ENCODE results near the gene LILRA6.
"Not testable (repeated sequence)": the region's sequence is repeated elsewhere in the genome, so short reads cannot be mapped to it uniquely, and the experiment has no call there.

The LILRA6 gene

GRCh38 chr19:54262066-54262465, 19.5 kb upstream of the LILRA6 start:
- no peak for DNase-seq

- no peak for DNase-seq
Observed at GRCh38 chr19:54257116-54257480, 14.5 kb upstream of the LILRA6 start, which contains the start of gene LILRB5. Gene LILRB5, minus strand, starts transcription at chr19:54257273. Its CDS starts 80 bp downstream, at chr19:54257193.

GRCh38 chr19:54256250-54257115, 13.9 kb upstream of the LILRA6 start:
- DNase-seq = no peak

- no peak for DNase-seq
Observed at GRCh38 chr19:54255105-54255775, 12.7 kb upstream of the LILRA6 start.

GRCh38 chr19:54254195-54254906, 11.8 kb upstream of the LILRA6 start:
- no peak for DNase-seq

GRCh38 chr19:54253331-54254194, 11.0 kb upstream of the LILRA6 start:
- DNase-seq = no peak

- DNase-seq = no peak
Observed at GRCh38 chr19:54252845-54253244, 10.3 kb upstream of the LILRA6 start.

GRCh38 chr19:54252243-54252642, 9.7 kb upstream of the LILRA6 start:
- no peak for DNase-seq

GRCh38 chr19:54248016-54248601, 5.5 kb upstream of the LILRA6 start:
- DNase-seq = peak; percentile 37

GRCh38 chr19:54247106-54247930, 4.7 kb upstream of the LILRA6 start:
- no peak for DNase-seq

- DNase-seq = no peak
Observed at GRCh38 chr19:54245936-54246335, 3.3 kb upstream of the LILRA6 start.

- DNase-seq = not testable (repeated sequence)
Observed at GRCh38 chr19:54243809-54244208, 1.2 kb upstream of the LILRA6 start.

- not testable (repeated sequence) for DNase-seq
Observed at GRCh38 chr19:54242234-54242633, 356 bp downstream of the LILRA6 start.

- not testable (repeated sequence) for DNase-seq
Observed at GRCh38 chr19:54240372-54241336, 1.9 kb downstream of the LILRA6 start.

GRCh38 chr19:54239491-54240371, 2.9 kb downstream of the LILRA6 start:
- DNase-seq = not testable (repeated sequence)

GRCh38 chr19:54233941-54234340, 8.6 kb downstream of the LILRA6 start:
- DNase-seq = no peak

GRCh38 chr19:54231077-54231931, 11.3 kb downstream of the LILRA6 start:
- DNase-seq = peak; percentile 84

GRCh38 chr19:54230031-54230430, 12.6 kb downstream of the LILRA6 start:
- DNase-seq = no peak

All from CD4-positive, alpha-beta T cell treated with Interleukin-21 for 1 hour (primary cell).